Measurements from ENCODE around the gene SLC37A4.
"Not testable (repeated sequence)": the region's sequence is repeated elsewhere in the genome, so short reads cannot be mapped to it uniquely, and the experiment has no call there.

The SLC37A4 gene

GRCh38 chr11:119017377-119017776 lies 13.3 kb downstream of the SLC37A4 start:
- not testable (repeated sequence) for DNase-seq (ENCODE audit: low spot score)

GRCh38 chr11:119016216-119017009 lies 14.3 kb downstream of the SLC37A4 start:
- DNase-seq (ENCODE audit: low spot score) = no peak

- no peak for DNase-seq (ENCODE audit: low spot score)
These were observed 15.5 kb downstream of the SLC37A4 start for GRCh38 chr11:119015054-119015611.

GRCh38 chr11:119014209-119014924 lies 16.3 kb downstream of the SLC37A4 start:
- no peak for DNase-seq (ENCODE audit: low spot score)

DNA sequence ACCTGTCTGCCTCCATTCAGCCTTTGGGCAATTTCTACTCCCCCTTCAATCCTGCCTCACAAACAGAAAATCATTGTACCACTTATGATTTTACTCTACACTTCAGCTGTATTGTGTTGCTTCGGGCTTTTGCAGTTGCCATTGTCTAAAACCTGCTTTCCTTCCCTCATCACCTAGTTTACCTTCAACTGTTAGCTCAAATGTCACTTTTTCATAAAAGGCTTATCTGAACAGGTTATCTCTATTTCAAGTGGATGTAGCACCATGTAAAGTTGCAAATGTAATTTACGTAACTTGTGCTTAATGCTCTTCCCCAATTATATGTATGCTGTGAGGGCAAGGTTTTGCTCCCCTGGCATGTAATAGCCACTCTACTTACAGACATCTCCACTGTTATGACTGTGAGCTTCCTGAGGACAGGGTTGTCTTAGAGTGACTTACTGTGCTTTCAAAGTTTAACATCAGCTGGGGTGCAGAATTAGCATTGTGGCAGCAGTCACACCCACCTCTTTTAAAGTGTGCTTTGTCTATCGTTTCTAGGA lies 18.0 kb downstream of the SLC37A4 start:
- no peak for DNase-seq (ENCODE audit: low spot score)

DNA sequence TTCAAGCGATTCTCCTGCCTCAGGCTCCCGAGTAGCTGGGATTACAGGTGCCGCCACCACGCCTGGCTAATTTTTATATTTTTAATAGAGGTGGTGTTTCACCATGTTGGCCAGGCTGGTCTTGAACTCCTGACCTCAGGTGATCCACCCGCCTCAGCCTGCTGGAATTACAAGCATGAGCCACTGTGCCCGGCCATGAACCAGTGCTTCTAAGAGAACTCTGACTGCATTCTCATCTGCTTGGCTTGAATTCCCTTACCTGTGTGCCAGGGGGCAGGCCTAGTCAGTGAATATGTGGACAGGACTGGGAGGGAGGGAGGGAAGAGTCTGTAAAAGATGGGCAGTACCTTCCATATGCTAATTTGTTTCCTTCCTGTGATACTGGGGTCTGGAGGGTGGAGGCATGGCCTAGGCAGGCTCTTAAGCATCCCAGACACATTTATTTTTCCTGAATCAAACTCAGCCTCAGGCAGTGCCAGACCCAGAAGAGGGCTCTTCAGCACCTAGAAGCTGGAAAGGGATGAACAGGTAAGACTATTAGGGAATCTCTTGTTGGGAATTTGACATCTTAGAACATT lies 19.1 kb downstream of the SLC37A4 start:
- no peak for DNase-seq (ENCODE audit: low spot score)

DNA sequence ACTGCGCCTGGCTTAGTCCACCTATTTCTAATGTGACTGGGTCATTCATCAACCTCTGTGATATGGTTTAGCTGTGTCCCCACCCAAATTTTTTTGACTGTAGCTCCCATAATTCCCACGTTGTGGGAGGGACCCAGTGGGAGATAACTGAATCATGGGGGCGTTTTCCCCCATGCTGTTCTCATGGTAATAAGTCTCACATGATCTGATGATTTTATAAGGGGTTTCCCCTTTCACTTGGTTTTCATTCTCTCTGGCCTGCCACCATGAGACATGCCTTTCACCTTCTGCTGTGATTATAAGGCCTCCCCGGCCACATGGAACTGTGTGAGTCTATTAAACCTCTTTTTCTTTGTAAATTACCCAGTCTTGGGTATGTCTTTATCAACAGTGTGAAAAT lies 24.0 kb downstream of the SLC37A4 start:
- no peak for DNase-seq (ENCODE audit: low spot score)

DNA sequence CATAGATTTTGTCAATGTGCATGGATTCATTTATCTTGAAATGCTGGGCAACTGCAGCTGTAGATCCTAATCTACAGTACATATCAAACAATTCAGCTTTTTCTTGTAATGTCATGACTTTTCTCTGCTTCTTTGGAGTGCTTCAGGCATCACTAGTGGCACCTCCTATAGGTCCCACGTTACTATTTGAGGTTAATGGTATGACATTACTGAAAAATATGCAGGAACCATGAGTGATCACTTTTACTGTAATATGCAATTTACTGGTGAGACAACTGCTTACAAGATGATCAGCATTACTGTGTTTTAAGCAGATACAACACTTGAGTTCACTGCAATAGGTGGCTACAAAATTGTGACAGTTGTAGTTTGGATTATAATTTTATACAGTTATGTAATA lies 29.8 kb downstream of the SLC37A4 start:
- DNase-seq (ENCODE audit: low spot score) = no peak

DNA sequence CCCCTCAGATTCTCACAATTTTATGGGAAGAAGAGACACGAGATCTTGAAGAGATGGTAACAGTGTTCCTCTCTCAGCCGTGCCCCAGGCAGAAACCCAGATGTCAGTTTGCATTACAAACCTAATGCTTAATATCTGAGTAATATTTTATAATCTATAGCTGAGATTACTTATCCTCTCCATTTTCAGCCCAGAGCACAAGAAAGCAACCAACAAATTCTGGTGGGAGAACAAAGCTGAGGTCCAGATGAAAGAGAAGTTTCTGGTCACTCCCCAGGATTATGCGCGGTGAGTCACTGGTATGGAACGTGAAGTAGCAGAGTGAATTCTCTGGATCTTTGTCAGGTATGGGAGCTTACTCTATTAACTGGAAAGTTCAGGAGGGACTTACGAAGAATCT lies 31.9 kb downstream of the SLC37A4 start:
- peak; percentile 59 for DNase-seq (ENCODE audit: low spot score)

- DNase-seq (ENCODE audit: low spot score) = no peak
These were observed 32.3 kb downstream of the SLC37A4 start for GRCh38 chr11:118998388-118998717.

DNA sequence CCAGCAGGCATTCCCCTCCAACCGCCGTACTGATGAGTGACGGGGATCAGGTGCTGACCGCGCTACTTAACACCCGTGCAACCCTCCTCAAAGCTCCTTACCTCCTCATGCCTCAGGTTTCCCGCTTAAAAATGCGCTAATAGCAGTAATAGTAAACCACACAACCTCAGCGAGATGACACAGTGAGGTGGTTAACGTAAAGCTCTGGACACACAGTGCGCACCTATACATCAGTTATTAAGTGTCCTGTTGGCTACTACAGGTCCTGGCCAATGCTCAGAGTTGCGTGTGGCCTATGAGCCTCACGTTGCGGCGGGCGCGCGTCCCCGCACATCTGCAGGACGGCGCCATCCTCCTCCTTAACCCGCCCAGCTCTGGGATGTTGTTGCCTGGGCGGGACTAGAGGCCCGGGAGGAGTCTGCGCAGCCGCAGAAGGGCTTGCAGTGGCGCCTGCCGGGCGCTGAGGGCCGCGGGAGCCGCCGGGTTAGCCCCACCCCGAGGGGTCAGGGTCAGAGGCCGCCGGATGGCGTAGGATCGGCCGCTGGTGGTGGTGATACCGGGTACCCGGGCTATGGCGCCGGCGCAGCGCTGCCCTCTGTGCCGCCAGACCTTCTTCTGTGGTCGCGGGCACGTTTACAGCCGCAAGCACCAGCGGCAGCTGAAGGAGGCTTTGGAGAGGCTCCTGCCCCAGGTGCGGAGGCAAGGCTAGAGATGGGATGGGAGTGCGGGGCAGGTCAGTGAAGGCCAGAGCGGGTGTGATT lies 32.9 kb downstream of the SLC37A4 start, which contains the start of gene CENATAC:
Gene CENATAC, plus strand, starts transcription at position 512 of the 761 bp plus-strand sequence. Its CDS starts 60 bp downstream, at position 572.
- peak; percentile 99 for DNase-seq (ENCODE audit: low spot score)

DNA sequence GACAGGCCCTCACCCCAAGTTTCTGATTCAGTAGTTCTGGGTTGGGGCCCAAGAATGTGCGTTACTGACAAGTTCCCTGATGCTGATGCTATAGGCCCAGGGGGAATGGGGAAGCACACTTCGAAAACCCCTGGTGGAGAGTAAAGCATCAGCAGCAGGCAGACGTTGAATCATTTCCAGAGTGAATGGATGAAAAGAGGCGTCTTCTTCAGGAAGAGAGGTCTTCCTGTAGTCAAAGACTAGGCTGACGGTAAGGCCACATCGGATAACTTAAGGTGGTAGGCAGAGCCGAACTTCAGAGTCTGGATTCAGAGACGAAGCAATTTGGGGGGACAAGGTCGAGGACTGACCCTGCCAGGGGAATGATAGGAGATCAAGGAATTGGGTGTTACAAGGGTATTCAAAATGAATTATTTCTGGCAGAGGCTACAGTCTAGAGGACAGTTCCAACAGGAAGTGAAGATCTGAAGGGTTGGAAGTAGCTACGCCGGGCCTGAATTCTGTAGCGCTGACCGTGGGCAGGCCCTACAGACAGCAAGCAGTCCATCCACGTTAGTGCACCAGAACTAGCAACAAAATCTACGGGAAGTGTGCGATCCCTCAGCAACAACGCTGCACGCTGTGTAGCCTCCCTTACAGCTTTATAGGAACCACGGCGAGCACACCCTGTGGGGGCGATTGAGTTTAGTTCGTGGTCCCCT lies 33.6 kb downstream of the SLC37A4 start:
- DNase-seq (ENCODE audit: low spot score) = peak; percentile 73

DNA sequence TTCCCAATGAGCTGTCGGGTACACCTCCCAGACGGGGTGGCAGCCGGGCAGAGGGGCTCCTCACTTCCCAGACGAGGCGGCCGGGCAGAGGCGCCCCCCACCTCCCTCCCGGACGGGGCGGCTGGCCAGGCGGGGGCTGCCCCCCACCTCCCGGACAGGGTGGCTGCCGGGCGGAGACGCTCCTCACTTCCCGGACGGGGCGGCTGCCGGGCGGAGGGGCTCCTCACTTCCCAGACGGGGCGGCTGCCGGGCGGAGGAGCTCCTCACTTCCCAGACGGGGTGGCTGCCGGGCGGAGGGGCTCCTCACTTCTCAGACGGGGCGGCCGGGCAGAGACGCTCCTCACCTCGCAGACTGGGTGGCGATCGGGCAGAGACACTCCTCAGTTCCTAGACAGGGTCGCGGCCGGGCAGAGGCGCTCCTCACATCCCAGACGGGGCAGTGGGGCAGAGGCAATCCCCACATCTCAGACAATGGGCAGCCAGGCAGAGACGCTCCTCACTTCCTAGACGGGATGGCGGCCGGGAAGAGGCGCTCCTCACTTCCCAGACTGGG lies 39.1 kb downstream of the SLC37A4 start:
- not testable (repeated sequence) for DNase-seq (ENCODE audit: low spot score)

DNA sequence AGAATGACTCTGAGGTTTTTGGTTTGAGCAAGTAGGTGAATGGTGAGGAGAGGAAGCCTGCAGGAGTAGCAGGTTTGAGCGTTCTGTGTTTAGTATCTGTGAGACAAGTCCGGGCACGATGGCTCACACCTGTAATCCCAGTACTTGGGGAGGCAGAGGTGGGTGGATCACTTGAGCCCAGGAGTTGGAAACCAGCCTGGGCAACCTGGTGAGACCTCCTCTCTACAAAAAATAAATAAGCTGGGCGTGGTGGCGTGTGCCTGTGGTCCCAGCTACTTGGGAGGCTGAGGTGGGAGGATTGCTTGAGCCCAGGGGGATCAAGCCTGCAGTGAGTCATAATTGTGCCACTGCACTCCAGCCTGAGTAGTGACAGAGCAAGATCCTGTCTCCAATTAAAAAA lies 42.4 kb downstream of the SLC37A4 start:
- DNase-seq (ENCODE audit: low spot score) = no peak

GRCh38 chr11:118984825-118985224 lies 45.9 kb downstream of the SLC37A4 start:
- no peak for DNase-seq (ENCODE audit: low spot score)

DNA sequence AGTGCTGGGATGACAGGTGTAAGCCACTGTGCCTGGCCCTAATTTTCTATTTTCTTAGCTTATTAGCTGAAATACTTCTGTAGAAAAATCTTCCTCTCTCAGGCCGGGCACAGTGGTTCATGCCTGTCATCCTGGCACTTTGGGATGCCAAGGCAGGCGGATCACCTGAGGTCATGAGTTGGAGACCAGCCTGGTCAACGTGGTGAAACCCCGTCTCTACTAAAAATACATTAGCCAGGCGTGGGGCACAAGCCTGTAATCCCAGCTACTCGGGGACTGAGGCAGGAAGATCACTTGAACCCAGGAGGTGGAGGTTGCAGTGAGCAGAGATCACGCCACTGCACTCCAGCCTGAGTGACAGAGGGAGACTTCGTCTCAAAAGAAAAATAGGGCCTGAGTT lies 46.3 kb downstream of the SLC37A4 start:
- DNase-seq (ENCODE audit: low spot score) = not testable (repeated sequence)

DNA sequence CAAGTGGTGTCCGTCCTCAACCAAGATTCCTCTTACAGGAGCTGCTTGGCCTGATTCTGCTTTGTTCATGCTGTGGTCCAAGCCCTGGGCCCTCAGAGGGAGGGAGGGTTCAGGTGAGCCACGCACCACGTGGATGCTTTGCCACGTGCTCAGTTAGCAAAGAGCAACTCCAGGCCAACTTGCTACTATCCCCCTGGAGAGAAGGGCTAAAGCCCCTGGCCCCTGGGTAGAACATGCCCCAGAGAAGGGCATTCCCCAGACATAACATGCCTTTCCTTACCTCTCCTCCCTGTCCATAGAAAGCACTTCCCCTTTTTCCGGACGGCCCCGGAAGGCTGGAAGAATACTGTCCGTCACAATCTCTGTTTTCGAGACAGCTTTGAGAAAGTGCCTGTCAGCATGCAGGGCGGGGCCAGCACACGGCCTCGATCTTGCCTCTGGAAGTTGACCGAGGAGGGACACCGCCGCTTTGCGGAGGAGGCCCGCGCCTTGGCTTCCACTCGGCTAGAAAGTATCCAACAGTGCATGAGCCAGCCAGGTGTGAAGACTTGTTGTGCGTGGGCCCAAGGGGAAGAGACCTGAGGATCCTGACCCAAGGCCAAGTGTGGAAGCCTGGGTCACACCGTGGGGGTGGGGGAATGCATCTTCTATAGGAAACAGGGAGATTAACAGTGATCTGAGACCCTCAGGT lies 50.3 kb downstream of the SLC37A4 start:
- DNase-seq (ENCODE audit: low spot score) = no peak

DNA sequence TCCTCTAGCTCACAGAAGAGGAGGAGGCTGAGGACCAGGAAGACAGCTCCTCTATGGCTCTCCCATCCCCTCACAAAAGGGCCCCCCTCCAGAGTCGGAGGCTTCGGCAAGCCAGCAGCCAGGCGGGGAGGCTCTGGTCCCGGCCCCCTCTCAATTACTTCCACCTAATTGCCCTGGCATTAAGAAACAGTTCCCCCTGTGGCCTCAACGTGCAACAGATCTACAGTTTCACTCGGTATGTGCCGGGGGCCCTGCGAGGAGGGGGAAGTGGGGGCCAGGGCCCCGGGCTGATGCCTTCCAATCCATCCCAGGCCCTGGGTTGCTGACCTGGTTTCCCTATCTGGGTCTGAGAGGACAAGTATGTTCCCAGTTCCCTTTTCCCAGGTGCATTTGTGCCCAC lies 51.2 kb downstream of the SLC37A4 start:
- no peak for DNase-seq (ENCODE audit: low spot score)

DNA sequence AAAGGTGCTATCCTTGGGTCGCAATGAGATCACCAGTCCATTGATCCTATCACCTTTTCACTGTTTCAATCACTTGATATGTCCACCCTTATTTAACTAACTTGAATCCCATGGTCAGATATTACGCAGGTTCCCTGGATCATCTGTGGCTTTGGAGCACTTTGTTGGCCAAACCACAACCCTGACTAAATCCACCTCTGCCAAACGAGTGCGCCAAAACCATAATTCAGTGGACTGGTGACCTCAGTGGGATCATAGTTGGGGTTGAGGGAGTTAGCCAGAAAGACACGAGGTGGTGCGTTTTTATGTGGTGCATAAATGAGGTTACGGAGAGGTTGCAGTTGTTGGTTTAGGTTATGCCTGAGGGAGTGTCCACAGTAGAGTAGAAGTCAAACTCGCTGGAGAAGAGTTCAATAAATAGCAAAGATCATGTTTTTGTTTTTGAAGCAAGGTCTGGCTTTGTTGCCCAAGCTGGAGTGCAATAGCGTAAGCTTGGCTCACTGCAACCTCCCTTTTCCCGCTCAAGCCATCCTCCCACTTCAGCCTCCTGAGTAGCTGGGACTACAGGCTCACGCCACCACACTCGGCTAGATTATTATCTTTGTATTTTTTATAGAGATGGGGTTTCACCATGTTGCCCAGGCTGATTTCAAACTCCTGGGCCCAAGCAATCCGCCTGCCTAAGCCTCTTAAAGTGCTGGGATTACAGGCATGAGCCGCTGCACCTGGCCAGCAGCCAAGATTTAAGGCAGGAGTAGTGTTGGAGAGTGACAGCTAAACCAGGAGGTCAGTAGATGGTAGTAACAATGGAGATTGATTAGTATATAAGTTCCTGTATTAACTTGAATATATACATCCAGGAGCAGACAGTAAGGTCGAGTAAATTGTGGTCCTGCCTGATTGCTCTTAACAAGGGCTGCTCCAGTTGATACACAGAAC lies 54.6 kb downstream of the SLC37A4 start:
- DNase-seq (ENCODE audit: low spot score) = no peak

Measured in hepatic stellate cell (primary cell).